ENCODE measurements around the gene SLC49A4.

The SLC49A4 gene

DNA sequence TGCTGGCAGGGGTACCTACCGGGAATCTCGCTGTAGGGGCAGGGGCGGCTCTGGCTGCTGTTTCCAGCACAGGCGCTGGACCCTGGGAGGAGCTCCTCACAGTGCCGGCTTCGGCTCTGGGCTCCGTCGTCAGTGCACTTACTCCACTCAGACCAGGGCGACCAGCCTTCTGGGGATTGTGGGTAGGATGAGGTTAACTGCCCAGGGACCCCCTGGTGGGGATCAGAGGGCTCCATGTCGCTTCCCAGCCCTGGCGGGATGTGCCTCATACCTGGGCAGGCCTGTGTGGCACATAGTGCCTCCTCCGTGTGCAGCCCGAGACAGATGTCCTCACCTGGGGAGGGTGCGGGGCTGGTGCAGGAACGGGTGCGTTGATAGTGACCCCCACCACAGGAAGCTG is 117.0 kb downstream of the SLC49A4 start:
- DNase-seq: no peak

GRCh38 chr3:122912772-122913538 is 118.1 kb downstream of the SLC49A4 start:
- DNase-seq: no peak

DNA sequence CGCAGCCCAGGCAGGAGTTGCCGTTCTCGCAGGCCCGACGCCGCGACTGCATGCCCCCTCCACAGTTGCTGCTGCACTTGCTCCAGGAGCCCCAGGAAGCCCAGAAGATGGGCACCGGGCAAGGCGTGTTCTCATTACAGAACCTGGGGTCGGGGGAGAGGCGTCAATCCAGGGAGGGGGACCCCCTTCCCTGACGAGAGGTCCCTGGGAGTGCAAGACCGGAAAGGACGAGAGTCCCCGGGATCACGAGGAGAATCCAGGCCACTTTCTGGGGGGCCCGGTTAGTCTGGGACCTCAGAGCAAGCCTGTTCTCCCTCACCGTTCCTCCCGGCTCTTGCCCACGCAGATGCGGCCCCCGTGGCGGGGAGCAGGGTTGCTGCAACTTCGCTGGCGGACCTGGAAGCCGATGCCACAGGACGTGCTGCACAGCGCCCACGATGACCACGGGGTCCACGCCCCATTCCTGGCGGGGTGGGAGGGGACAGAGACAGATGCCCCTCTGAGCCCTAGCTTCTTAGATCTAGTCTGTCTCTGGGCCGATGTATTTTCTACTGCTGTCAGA is 118.8 kb downstream of the SLC49A4 start:
- no peak for DNase-seq

- DNase-seq: no peak
Observed at GRCh38 chr3:122915300-122916055, 120.6 kb downstream of the SLC49A4 start.

DNA sequence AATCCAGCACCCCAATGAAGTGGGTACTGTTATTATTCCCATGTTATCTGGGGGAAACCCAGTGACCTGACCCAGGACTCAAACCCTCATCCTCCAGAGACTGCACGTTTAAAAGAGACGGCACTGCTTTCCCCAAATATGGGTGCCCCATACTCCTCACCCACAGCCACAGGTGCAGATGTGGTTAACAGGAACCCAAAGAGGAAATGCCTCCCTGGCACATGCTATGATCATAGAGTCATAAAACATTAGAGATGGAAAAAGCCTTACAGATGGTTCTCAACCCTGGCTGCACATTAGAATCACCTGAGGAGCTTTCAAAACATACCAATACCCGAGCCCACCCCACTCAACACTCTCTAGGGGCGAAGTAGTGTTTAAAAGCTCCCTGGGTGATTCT is 121.2 kb downstream of the SLC49A4 start:
- no peak for DNase-seq

- no peak for DNase-seq
Observed at GRCh38 chr3:122916580-122916979, 121.7 kb downstream of the SLC49A4 start.

GRCh38 chr3:122917412-122917811 is 122.5 kb downstream of the SLC49A4 start:
- no peak for DNase-seq

DNA sequence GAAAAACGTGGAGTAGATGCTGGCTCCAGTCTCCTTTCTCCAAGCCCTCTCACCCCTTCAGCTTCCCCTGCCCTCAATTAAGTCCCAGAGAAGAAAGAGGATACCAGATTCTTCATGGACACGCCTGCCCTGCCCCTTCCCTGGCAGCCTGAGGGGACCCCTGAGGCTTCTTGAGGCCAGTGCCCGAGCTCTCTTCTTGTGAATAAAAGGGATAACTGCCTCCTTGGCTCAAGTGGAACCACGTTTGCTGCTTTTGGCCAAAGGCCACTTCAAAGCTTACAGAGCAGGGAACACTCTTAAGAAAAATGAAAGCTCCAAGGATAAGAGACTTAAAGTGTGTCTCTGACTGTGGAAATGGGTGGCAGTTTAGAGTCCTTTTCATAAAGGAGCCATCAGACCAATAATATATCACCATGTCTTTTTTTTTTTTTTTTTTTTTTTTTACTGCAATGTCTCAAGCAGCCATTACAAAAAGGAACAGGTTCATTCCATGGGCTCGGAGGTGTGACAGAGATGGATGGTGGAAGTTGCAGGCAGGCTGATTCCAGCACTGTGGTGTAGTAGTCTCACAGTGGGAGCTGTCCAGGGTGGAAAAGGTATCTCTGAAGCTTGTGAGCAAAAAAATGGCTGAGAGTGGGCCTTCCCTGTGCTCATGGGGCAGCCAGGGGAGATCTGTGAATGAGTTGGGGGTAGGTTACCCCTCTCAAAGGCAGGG is 123.9 kb downstream of the SLC49A4 start:
- DNase-seq: peak; percentile 98

DNA sequence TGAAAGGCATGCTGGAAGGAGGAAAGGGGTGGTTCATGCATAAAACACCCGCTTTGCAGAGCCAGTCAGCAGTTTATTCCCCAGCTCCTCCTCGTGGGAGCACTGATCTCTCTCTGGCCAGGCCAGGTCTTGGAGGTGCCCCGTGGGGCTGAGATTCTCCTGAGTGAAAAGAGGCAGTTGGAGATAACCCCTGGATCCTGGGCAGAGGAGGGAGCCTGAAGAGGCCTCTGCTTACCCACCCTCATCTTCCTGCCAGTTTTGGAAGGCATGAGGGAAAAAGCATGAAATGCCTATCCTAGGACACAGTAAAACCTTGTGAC is 124.4 kb downstream of the SLC49A4 start:
- DNase-seq: no peak

DNA sequence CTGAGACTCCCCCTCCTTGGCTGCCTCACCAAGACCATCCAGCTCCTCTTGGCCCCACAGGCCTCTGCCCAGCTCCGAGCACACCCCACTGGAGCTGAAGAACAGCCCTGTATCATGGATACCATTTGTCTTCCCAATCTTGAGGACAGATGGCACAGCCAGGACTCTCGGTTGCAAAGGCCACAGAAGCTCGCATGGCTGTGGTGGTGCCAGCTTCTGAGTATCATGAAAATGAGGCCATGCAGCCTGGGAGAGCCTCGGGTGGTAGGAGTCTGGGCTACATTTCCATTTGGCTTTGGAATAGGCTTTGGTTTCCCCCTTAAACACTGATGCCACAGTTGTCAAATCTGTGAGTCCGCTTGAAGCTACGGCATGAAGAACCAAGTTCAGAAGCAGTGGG is 126.1 kb downstream of the SLC49A4 start:
- no peak for DNase-seq

GRCh38 chr3:122921791-122922651 is 127.2 kb downstream of the SLC49A4 start:
- DNase-seq: no peak

GRCh38 chr3:122923611-122924010 is 128.7 kb downstream of the SLC49A4 start:
- no peak for DNase-seq

DNA sequence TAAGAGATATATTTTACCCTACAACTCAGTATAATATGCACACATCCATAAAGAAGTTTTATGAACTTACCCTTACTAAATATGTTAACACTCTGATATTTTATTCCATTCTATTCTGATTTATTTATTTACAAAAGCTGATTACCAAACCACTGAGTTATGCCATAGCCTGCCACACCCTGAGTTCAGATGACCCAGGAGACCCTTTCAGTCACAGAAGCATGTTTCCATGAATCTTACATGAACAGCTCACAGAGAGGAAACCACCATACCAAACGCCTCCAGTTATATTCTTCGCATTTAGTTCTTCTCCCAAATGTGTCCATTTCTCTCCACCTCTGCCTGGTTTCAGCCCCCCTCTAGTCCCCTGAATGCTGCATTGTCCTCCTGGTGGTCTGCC is 129.2 kb downstream of the SLC49A4 start:
- no peak for DNase-seq

- no peak for DNase-seq
Observed at GRCh38 chr3:122925756-122926155, 130.9 kb downstream of the SLC49A4 start.

DNA sequence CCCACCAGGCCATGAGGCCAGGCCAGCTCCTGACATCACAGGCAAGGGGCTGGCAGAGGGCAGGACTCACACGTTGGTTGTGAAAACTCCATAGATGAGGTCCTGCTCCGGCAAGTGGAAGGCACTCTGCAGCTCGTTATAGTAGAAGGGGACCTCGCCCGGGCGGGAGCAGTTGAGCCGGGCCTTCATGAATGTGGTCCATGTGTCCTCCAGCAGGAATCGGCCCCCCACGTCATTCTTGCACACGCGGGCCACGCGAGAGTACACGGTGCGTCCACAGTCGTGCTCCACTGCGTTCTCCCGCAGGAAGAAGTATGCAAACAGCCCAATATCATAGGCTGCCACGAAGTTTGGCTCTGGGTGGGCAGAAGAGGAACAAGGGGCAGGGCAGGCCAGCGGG is 131.5 kb downstream of the SLC49A4 start:
- DNase-seq: no peak

DNA sequence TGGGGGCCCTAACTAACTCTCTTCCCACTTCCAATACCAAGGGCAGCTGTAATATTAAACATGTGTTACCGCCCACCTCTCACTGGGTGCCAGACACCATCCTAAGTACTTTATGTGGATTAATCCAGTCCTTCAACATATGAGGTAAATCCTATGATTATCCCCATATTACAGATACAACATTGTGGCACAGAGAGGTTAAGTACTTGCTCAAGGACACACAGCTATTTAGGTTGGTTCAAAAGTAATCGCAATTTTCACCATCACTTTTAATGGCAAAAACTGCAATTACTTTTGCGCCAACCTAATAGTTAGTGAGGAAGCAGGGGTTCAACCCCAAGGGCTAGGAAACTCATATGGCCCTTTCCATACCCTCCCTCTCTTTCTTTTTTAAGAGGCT is 131.9 kb downstream of the SLC49A4 start:
- no peak for DNase-seq

DNA sequence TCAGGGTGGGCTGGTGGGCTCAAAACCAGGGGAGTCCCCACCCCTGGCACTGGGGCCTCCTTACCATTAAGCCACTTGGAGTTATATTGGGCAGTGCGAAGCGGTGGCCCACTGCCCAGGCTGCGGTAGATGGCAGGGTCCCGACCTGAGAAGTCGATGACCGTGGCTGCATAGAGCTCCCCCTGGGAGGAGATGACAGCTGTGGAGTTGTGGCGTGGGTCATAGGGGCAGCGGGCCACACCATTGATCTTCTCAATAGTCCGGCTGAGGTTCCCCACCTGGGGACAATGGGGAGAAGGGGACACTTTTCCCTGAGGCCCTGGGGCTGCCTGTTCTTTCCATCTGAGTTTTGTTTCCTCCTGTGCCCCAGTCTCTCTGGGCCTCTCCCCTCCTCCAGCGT is 132.9 kb downstream of the SLC49A4 start:
- DNase-seq: no peak

DNA sequence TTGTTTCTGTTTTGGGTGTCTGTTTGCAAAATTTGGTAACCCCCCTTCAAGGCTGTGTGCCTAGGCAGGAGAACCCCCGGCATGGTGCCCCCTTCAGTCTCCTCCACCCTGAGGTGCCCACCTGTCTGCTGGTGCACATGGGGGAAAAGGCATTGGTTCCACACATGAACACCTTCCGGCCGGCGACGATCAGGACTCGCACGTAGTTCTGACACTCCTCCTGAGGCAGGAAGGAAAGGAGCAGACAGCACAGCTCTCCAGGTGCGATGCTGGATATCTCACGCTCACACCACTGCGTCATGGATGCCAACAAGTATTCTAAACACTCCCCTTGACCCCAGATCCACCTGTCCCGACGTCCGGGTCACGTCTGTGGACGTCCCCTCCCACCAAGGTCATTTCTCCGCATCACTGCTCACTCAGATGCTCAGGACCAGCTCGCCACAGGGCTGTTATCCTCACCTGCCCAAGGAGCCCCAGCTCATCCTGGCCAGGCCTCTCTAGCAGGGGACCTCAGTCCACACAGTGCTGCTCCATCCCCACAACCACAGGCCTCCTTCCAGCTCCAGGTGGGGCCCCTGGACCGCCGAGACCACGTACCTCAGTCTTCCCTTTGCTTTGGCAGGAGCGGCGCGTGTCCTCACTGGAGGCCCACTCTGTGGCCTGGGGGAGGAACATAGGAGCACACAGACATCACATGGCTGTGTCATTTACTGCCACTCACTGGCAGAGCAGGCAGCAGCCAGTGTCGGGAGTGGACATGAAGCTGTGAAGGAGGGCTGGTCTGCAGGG is 133.7 kb downstream of the SLC49A4 start:
- no peak for DNase-seq

- no peak for DNase-seq
Observed at GRCh38 chr3:122929188-122930062, 134.6 kb downstream of the SLC49A4 start.

- DNase-seq: no peak
Observed at GRCh38 chr3:122930063-122930997, 135.5 kb downstream of the SLC49A4 start.

Data from DMS79 (cell line).